M059J (cell line): ENCODE measurements around the gene PDE11A. TPM values are rescaled to one million over a fixed set of nuclear protein-coding genes. Genes with fewer than 3 reads are reported as not detected.
"Not testable (repeated sequence)": the region's sequence is repeated elsewhere in the genome, so short reads cannot be mapped to it uniquely, and the experiment has no call there.

Source experiments
- DNase-seq: peaks from one replicate; pipeline ENCODE4 v3.0.0-alpha.2; 2012; ENCODE audit warnings: low read depth
- total RNA-seq: library from RNA; depleted of rRNA; stranded (reverse); fragments of >200 nt; shearing (Covaris generic); gene quantifications from 2 replicates; pipeline ENCODE4 v1.2.3, GENCODE V29; 2014

Gene PDE11A
- total RNA-seq, 1 experiment from 2014 or later, result 2.0 TPM

DNA sequence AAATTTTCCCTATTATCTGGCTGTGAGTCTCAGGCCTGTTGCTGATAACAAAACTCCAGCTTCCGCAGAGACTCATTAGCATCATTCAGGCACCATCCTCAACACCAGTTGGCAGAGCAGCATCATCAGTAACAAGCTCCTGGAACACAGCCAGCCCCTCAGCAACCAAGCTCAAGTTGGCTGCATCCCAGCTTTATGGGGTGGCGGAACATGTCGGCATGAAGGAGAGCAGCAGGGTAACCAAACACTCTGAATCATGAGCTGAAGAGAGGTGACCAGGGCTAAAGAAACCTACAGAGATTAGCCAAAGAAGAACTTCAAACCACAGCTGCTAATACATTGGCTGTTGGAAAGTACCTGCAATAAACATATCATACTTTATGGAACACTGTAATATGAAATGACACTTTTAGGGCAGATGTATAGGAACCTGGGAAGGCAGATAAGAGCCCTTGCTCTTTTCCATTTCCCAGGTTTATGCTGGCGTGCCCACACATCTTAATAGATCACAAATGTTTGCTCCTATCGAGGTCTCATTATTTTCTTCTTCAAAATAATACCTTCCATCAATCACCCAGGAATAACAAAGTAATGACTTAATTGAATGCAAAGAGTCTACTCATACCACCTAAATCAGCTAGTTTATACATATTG lies 63.8 kb downstream of the PDE11A start:
- DNase-seq, result peak; percentile 78

DNA sequence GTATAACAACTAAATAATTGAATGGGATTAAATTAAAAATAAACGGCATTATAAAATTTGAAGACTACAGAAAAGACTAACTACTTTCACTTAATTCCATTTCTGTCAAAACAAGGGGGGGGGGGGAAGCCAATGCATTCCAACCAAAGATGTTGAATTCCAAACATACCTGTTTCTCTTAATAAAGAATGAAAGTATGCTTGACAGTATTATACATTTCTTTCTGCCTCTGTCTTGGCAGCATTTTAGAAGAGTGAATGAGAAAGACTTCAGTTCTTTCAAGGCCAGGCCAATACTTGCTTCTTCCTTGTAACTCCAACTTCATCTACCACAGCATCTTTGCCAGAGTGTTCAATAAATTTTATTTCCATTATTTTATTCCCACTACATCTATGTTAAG lies 65.9 kb downstream of the PDE11A start:
- no peak for DNase-seq

DNA sequence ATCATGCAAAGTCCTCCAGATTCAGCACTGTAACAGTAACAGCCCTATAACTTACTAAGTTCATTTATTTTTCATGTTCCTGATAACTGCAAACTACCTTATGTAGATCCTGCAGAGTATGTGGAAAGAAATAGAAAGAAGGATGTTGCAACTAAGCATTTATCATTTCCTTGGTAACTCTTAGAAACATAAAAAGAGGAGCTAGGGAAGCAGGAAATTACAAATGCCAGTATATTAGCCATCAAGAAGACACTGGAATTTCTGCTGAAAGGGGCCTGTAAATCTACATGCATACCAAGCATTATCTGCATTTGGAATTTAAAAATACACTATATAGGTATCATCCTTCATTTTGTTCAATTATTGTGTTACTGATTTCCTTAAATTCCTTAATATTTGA lies 66.8 kb downstream of the PDE11A start:
- DNase-seq, result no peak

DNA sequence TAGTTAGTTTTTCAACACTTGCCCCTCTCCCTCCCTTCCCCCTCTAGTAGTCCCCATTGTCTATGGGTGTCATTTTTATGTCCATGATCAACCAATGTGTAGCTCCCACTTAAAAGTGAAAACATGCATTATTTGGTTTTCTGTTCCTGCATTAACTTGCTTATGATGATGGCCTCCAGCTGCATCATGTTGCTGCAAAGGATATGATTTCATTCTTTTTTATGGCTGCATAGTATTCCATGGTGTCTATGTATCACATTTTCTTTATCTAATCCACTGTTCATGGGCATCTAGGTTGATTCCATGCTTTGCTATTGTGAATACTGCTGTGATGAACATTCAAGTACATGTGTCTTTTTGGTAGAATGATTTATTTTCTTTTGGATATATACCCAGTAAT lies 70.5 kb downstream of the PDE11A start:
- DNase-seq, result no peak

DNA sequence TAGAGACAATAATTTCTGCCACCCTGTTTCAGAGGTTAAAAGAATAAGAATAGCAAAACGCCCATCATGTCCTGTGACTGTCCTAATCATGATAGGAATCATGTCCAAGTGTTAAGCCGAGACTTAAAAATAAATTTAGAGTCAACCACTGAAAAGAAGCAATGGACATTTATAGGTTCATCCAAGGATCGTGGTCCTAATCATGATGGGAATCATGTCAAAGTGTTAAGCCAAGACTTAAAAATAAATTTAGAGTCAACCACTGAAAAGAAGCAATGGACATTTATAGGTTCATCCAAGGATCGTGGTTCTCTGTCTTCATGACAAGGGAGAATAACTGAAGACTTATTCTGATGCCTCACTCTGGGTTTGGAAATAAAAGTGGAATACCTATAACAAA lies 73.6 kb downstream of the PDE11A start:
- DNase-seq, result no peak

DNA sequence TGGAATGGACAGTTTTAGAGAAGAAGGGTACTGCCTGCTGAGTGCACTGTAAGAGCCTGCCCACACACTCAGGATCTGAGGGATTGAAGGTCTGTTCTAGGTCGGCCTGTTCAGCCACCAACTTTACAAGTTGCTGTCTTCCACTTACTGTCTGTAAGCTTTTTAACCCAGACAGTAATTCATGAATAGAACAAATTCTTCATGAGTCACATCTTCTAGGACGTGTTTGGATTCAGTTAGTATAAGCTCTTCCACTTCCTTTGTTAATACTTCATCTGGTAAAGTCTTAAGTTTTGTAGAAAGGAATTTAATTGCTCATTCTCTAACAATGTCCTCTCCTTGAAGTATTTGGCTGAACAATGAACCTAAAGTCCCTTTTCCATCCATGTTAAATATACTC lies 74.6 kb downstream of the PDE11A start:
- DNase-seq, result peak; percentile 73

DNA sequence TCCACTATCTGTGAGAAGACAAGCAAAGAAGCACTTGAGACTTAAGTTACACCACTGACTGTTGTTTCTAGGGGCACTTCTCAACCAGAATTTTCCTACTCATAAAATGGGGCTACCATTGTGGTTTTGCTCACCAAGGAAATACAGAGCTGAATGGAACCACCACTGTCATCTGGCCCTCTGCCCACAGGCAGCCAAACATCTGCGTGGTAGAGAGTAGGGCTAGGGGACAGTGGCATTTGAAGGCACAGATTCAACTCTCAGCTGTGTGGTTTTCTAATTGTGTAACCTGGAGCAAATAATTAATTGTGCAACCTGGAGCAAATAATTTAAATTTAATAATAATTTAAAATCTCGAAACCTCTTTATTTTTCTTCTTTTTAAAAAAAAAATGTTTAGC lies 79.6 kb downstream of the PDE11A start:
- DNase-seq, result peak; percentile 18

DNA sequence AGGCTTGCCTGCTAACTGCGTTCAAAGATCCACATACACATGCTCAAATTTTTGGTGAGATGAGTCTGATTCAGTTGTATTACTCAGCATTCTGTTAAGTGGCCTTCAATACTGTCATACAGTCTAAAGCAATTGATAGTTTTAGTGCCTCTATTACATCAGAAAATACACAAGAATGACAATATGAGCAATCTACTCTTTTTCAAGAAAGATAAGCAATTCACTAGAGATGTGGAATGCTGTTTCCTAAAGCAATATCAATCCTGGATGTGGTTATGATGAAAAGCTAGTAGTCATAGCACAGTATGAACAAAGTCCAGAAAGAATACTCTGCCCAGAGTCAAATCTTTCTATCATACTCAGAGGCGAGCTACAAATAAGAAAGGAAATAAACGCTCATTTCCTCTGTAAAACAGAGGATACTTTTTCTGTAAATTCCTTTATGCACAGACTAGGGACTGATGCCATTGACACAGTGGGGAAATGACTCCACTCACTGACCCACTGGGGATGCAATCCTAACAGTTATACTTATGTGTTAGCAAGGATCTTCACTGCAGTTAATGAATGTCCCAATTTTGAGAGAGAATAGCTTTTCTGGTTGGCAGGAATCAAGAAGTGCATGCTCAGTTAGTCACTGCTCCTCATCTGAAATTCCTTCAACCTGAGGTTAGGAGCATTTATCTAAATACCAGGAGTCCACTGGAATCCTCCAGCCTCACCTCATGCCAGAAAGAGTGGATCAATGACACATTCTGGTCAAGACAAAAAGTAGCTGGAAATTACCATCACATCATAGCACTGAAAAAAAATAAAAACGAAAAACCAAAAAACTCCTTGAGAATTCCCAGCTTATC lies 83.3 kb downstream of the PDE11A start:
- peak; percentile 55 for DNase-seq

DNA sequence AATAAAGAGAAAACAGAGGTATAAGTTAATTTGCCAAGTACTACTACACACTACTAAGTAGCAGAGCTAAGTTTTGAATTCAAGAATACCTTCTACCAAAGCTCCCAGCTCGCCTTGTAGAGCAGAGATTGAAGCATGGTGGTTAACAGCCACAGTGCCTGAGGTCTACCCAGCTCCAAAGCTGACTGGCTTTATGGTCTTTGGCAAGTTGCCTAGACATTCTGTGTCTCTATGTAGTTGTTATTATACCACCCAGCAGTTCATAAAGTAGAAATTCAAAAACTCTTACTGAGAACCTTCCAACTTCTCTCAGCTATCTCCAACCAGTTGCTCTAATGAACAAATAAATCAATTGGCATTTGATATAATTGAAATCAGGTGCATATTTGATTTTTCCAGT lies 87.8 kb downstream of the PDE11A start:
- peak; percentile 48 for DNase-seq

DNA sequence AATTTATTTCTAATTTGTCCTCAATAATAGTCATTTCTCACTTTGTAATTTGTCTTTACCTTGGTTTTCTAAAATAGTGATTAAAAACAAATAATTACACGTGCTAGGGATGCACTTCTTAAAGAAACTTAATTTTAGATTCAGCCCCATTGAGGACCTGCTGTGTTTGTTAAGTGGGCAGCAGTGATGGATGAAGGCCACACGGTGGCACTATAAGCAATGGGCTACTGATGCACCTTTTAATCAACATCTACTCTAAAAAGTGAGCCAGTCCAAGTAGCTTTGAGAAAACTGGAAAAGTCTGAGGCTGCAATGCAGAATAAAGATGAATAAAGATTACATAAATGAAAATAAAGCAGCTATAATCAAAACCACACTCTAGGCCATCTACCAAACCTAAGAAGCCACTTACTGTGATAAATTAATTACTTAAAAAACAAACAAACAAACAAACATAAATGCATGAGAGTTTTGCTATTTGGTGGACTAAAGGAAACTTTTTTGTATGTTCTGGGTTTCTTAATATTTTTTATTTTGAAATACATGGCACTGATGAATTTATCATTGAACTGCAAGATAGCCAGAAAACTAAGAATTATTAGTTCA lies 89.3 kb downstream of the PDE11A start:
- peak; percentile 59 for DNase-seq

DNA sequence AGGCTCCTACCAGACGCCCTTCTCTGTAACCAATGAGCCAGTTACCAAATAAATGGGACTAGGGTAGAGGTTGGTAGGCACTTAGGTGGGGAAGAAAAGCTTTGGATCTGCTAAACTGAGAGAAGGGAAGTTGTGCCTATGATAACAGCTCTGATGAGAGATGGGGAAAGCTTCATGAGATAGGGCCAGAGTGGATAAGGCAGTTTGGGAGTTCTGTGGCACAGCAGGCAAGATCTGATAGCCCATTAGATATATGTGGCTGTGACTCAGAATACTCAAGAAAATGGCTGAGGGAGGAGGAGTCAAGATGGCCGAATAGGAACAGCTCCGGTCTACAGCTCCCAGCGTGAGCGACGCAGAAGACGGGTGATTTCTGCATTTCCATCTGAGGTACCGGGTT lies 99.8 kb downstream of the PDE11A start:
- no peak for DNase-seq

DNA sequence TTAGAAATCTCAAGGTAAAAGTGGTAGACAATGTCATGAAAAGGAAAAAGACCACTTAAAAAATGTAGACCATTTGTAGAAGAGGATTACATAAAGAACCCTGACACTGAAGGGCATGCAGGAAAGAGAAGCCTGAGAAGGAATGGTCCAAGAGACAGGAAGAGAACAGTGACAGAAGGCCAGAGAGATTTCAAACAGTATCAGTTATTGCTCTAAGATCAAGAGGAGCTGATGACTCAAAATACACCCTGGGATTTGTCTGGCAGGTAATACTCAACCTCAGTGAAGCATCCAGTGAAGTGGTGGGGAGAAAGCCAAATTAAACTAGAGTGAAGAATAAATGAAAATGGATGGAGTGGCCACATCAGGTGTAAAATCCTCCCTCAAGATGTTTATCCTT lies 100.5 kb downstream of the PDE11A start:
- no peak for DNase-seq

DNA sequence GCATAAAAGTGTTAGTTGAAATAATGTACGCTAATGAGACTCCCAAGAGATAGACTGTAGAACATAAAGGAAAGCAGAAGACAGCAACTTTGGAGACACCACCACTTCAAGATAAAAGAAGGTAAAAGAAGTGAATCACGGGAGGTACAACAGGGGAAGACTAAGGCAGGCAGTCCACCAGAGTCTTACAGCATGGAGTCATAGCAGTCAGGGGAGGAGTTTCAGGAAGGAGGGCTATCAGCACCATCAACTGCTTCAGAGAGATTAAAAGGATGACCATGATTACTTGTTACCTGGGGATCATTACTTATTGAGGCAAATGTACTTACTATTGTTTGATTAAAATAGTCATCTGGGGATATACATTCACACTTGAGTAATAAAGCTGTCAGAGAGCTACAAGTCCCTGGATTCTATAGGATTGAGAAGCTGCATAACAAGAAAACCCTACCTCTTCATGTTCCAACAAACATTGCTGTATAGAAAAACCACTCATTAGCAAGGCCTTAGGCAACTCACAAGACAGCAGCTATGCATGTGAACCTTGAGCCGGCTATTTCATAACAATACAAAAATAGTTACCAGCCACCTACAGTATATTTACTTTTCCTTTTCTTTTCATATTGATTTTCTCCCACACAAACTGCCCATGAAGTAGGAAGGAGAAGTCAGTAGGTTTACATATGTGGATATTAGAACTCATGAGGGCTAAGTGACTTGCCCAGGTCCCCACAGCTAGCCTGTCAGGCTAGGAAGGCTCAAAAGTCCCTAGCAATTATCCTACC lies 101.7 kb downstream of the PDE11A start:
- DNase-seq, result no peak

DNA sequence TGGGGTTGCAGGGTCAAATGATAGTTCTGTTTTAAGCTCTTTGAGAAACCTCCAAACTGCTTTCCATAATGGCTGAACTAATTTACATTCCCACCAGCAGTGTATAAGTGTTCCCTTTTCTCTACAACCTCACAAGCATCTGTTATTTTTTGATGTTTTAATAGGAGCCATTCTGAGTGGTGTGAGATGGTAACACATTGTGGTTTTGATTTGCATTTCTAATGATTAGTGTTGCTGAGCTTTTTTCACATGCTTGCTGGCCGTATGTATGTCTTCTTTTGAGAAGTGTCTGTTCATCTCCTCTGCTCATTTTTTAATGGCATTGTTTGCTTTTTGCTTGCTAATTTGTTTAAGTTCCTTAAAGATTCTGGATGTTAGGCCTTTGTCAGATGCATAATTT lies 107.7 kb downstream of the PDE11A start:
- DNase-seq, result no peak

DNA sequence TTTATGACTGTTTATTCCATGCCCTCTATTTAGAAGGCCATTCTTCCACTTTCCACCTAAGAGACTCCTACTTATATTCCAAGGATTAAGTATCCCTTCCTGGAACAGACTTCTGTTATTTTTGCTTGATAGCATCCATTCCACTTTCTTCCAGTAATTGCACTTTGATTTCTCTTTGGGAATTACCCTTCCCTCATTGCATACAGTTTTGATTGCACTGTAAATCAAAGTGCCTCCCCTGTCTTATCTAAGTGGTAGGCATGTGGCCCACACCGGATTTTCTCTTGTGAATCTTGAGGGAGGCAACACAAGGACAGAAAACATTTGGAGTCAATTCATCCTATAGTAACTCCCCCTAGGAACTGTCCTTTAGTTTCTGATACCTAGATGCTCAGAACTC lies 120.4 kb downstream of the PDE11A start:
- DNase-seq, result no peak

DNA sequence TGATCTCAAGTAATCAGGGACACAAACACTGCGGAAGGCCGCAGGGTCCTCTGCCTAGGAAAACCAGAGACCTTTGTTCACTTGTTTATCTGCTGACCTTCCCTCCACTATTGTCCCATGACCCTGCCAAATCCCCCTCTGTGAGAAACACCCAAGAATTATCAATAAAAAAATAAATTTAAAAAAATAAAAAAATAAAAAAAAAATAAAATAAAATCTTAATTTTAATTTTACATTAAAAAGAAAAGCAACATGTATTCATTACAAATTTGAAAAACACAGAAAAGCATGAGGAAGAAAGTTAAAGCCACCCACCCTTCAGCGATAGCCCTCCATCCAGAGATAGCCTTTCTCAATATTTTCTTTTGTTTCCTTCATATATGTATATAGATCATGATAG lies 125.0 kb downstream of the PDE11A start:
- DNase-seq, result not testable (repeated sequence)

DNA sequence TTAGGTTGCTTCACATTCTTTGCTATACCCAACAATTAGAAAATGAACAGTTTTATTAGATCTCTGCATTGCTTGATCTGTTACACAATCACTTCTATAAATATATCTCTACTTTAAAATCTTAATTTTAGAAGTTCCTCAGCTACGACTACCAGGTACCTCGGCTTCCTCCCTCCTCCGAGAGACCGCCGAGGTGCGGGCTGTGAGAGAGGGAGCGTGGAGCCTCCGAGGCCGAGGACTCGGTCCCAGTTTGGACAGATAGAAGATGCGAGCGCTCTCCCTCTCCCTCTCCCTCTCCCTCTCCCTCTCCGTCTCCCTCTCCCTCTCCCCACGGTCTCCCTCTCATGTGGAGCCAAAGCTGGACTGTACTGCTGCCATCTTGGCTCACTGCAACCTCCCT lies 128.0 kb downstream of the PDE11A start:
- DNase-seq, result not testable (repeated sequence)

DNA sequence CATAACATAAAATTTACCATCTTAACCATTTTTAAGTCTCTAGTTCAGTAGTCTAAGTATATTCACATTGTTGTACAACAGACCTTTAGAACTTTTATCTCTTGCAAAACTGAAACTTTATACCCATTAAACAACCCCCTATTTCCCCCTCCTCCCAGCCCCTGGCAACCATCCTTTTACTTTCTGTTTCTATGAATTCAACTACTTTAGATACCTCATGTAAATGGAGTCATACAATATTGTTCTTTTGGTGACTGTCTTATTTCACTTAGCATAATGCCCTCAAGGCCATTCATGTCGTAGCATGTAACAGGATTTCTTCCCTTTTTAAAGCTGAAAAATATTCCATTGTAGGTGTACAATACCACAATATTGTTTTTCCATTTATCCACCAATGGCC lies 129.8 kb downstream of the PDE11A start:
- no peak for DNase-seq

DNA sequence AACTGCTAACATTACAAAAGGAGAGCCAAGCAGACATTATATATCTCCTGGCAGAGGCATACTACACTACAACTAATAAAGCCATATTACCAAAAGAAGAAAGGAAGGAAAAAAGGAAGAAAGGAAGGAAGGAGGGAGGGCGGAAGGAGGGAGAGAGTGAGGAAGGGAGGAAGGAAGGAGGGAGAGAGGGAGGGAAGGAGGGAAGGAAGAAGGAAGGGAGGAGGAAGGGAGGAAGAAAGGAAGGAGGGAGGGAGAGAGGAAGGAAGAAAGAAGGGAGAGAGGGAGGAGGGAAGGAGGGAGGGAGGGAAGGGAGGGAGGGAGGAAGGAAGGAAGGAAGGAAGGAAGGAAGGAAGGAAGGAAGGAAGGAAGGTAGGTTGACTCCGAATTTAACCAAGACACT lies 133.4 kb downstream of the PDE11A start:
- no peak for DNase-seq

DNA sequence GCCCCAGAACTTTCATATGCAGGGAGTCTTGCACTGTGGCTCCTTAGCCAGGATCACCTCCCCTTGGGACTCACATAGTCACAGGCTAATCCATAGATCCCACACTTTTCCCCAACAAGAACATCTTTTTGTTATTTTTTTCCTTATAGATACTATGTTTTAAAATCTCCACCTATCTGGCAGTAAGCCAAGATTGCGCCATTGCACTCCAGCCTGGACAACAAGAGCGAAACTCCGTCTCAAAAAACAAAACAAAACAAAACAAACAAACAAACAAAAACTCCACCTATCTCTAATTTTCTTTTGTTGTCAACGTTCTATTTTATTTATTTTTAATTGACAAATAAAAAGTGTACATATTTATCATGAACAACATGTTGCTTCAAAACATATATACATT lies 141.7 kb downstream of the PDE11A start:
- DNase-seq, result no peak

DNA sequence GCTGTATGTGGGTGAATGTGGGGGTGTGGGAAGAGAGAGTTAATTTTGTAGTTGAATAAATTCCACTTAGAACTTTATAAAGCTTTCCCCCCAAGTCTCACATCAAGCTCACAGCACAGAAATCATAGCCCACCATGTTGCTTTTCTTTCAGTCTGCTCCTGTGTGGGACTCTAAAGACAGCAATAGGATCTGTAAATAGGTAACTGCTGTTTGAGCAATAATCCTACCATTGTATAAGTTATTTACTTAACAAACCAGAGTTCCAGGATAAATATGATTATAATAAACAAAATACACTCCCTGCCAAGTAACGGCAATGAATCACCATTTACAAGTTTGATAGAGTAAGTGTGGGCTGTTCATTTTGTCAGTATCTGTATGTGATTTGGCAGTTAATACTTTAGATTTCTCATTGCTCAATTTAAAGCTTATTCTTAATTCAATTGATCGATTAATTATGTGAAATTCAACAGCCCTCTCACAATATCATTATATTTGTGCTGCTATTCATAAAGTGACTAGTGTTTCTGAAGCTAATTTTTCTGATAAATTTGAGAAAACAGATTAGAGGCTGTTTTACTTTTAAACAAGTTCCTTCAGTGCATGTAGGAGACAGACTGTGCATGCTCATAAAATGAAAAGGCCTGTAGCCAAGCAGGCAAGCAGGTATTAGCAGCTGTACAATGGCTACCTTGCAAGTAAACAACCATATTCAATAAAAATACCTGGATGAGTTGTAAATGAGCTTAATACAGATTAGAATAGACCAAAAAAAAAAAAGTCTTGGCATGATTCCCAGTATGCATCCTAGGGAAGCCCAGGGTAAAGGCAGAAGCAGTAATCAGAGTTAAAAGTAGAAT lies 142.7 kb downstream of the PDE11A start:
- DNase-seq, result no peak
